Activated CD8-positive, alpha-beta T cell treated with anti-CD3 and anti-CD28 coated beads, Interleukin-2, amount 10 ng/mL, durations not matched to agents 7 days and 5 days (primary cell): ENCODE data around the gene MLLT11. TPM values are rescaled to one million over a fixed set of nuclear protein-coding genes. Genes with fewer than 3 reads are reported as not detected.

Experiments
- ATAC-seq: fragments of 150-1000 bp; cut with Tn5 transposase; one replicate; pipeline ENCODE4 v1.10.0; 2021; ENCODE audit warnings: moderate library complexity
- CTCF ChIA-PET: fragments of 350-600 bp; sonication (Branson Sonifier 250); formaldehyde crosslinking; loops from one replicate; lab custom pipeline; 2021; ENCODE audit warnings: antibody characterized with exemption; lab: Charles Lee
- POLR2A ChIA-PET: fragments of 350-600 bp; sonication (Branson Sonifier 250); formaldehyde crosslinking; loops from one replicate; lab custom pipeline; 2021; ENCODE audit warnings: antibody characterized with exemption; lab: Charles Lee
- DNase-seq: peaks from one replicate; pipeline ENCODE4 v3.0.0-alpha.2; 2020
- H3K27ac Mint-ChIP-seq: one replicate; pipeline ENCODE4 v1.8.0; 2021; ENCODE audit warnings: mild to moderate bottlenecking, mixed read lengths
- H3K27me3 Mint-ChIP-seq: one replicate; pipeline ENCODE4 v1.8.0; 2021; ENCODE audit warnings: low read depth, mixed read lengths
- H3K36me3 Mint-ChIP-seq: one replicate; pipeline ENCODE4 v1.8.0; 2021; ENCODE audit warnings: low read depth, mixed read lengths
- H3K4me1 Mint-ChIP-seq: one replicate; pipeline ENCODE4 v1.8.0; 2021; ENCODE audit warnings: low read depth, mixed read lengths
- H3K4me3 Mint-ChIP-seq: one replicate; pipeline ENCODE4 v1.8.0; 2021; ENCODE audit warnings: mild to moderate bottlenecking, mixed read lengths
- H3K9me3 Mint-ChIP-seq: one replicate; pipeline ENCODE4 v1.8.0; 2022; ENCODE audit warnings: mixed read lengths; ENCODE audit not compliant: insufficient read depth
- total RNA-seq, 2 experiments: library from RNA; stranded (reverse); gene quantifications; one replicate each; pipeline ENCODE4 v1.2.3, GENCODE V29; 2021

Gene MLLT11
- total RNA-seq, 2 experiments from 2014 or later: 5.7 to 6.0 TPM

GRCh38 chr1:151056149-151056548 lies 4.0 kb upstream of the MLLT11 start:
- ChIA-PET POLR2A (interaction anchor here (1.0 to 4.5 kb wide), 4 partner anchors 9 to 75 kb away, joined by 3 to 32 read pairs (median 8); partner anchors contain the start of genes C1orf56 and GABPB2), CTCF (interaction anchor here (0.6 to 4.7 kb wide), 6 partner anchors 9 to 78 kb away, joined by 3 to 20 read pairs (median 8); partner anchors contain the start of genes GABPB2 and MINDY1)
- Mint-ChIP-seq H3K36me3 (peaks cover 81% of the 10 kb centered on the region), H3K4me1 (peaks cover 54% of the 10 kb centered on the region), H3K4me3 (peak overlapping the region; percentile 94), H3K27me3 (no peaks in the 10 kb centered on the region), H3K9me3 (no peaks in the 10 kb centered on the region), H3K27ac (peak overlapping the region; percentile 96)
- DNase-seq (peak; percentile 57), ATAC-seq (peak; percentile 32)

DNA sequence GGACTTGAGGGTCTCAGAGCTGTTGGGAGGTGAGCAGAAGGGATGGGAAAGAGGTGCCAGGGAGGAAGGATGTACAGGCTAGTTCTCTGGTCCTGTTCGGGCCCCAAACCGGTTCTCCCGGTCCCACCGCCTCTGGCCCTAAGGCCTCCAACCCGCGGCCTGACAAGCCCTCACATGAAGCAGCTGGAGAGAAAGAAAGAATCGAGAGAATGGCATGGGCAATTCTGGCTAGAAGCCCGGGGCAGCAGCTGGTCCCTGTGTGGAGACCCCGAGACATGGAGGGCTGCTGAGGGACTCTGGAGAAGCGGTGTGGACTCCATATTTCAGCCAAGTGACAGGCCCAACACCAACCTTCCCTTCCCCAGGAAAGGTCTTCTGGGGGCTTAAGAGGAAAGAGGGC lies 1.5 kb upstream of the MLLT11 start:
- ATAC-seq (no peak), DNase-seq (peak; percentile 44)
- Mint-ChIP-seq H3K27me3 (no peaks in the 10 kb centered on the region), H3K36me3 (peaks cover 59% of the 10 kb centered on the region), H3K27ac (peak overlapping the region; percentile 96), H3K9me3 (no peaks in the 10 kb centered on the region), H3K4me3 (peak overlapping the region; percentile 94), H3K4me1 (peaks cover 57% of the 10 kb centered on the region)
- POLR2A ChIA-PET: interaction anchor here (0.6 to 5.8 kb wide), 11 partner anchors 9 to 223 kb away, joined by 3 to 51 read pairs (median 5); partner anchors contain the start of genes C1orf56, GABPB2, PIP5K1A and TNFAIP8L2
- CTCF ChIA-PET: interaction anchor here (0.6 to 6.7 kb wide), 11 partner anchors 9 to 101 kb away, joined by 3 to 77 read pairs (median 9); partner anchors contain the start of genes C1orf56, GABPB2, MINDY1 and TNFAIP8L2

GRCh38 chr1:151059109-151060006 lies 839 bp upstream of the MLLT11 start, which contains the start of gene CDC42SE1:
CDC42SE1 (minus strand) TSS chr1:151059622; CDS start chr1:151055730, 3,892 bp downstream.
- POLR2A ChIA-PET: interaction anchor here (0.7 to 5.8 kb wide), 9 partner anchors 8 to 139 kb away, joined by 3 to 51 read pairs (median 3); partner anchors contain the start of genes C1orf56, GABPB2, PIP5K1A and TNFAIP8L2
- Mint-ChIP-seq H3K9me3 (no peaks in the 10 kb centered on the region), H3K4me1 (peaks cover 56% of the 10 kb centered on the region), H3K27me3 (no peaks in the 10 kb centered on the region), H3K27ac (peak within 1 kb of the TSS; percentile 96), H3K4me3 (peak within 1 kb of the TSS; percentile 94), H3K36me3 (peaks cover 54% of the 10 kb centered on the region)
- CTCF ChIA-PET: interaction anchor here (0.6 to 6.7 kb wide), 11 partner anchors 9 to 100 kb away, joined by 3 to 77 read pairs (median 9); partner anchors contain the start of genes C1orf56, GABPB2, MINDY1 and TNFAIP8L2
- DNase-seq (peak; percentile 91), ATAC-seq (peak; percentile 78)

- Mint-ChIP-seq H3K27ac (peak overlapping the region; percentile 96), H3K27me3 (no peaks in the 10 kb centered on the region), H3K36me3 (peaks cover 46% of the 10 kb centered on the region), H3K4me1 (peaks cover 47% of the 10 kb centered on the region), H3K4me3 (peak overlapping the region; percentile 94), H3K9me3 (no peaks in the 10 kb centered on the region)
- ChIA-PET CTCF (interaction anchor here (0.8 to 6.7 kb wide), 12 partner anchors 9 to 96 kb away, joined by 3 to 77 read pairs (median 8); partner anchors contain the start of genes C1orf56, GABPB2, MINDY1 and TNFAIP8L2), POLR2A (interaction anchor here (4.5 to 5.8 kb wide), 2 partner anchors 10 to 14 kb away, joined by 32 to 51 read pairs; partner anchors contain the start of genes C1orf56 and GABPB2)
- ATAC-seq (no peak), DNase-seq (no peak)
Measured at GRCh38 chr1:151060657-151061421, 642 bp downstream of the MLLT11 start.

DNA sequence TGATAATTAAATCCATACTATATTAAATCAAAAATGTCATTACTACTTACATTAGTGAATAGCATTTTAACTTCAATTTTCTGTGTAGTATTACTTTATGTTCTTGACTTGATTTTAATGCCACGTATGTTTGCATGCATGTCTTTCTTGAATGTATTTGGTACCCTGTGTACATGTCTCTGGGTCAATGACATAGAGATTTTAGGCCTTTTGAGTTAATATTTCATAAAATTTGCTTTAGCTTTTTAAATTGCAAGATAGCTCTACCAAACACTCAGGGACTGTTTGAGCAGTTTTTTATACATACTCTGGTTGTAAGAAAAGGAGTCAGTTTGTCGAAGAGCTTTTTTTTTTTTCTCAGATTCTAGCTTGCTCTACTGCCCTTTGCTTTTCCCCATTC lies 1.5 kb downstream of the MLLT11 start:
- POLR2A ChIA-PET: interaction anchor here (1.1 to 5.8 kb wide), 3 partner anchors 9 to 96 kb away, joined by 3 to 51 read pairs (median 3); partner anchors contain the start of gene GABPB2
- no peak overlapping the region for H3K4me3 Mint-ChIP-seq
- ATAC-seq (no peak), DNase-seq (no peak)
- H3K27ac Mint-ChIP-seq: no peak overlapping the region
- H3K36me3 Mint-ChIP-seq: peaks cover 37% of the 10 kb centered on the region
- no peaks in the 10 kb centered on the region for H3K27me3 Mint-ChIP-seq
- CTCF ChIA-PET: interaction anchor here (0.9 to 6.7 kb wide), 12 partner anchors 8 to 95 kb away, joined by 3 to 77 read pairs (median 7); partner anchors contain the start of genes C1orf56, GABPB2, MINDY1 and TNFAIP8L2
- H3K9me3 Mint-ChIP-seq: no peaks in the 10 kb centered on the region
- peaks cover 38% of the 10 kb centered on the region for H3K4me1 Mint-ChIP-seq

DNA sequence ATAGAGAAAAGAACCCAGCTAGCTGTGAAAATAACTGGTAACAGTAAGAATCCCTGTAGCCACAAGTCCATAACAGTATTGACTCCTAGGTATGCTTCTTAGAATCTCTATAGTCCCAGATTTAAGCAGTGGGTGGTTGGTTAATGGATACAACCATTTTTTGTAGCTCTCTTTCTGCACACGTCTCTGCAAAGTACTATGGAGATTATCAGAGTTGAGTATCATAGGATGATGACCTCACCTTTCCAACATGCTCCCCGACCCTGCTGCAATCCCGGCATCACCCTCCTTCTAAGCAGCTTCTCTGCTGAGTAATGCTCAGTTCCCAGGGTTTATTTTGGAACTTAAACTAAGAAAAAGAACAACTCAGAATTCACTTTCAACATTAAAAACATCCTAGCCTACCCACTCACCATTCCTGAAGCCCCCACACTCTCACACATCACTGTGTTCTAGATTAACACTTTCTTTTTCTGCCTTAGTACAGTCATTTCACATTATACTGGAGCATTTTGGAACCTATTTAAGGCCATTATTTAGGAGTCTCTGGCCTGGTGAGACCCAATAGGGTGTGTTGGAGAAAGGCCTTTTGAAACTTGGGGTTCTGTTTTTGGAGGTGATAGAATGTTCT lies 2.7 kb downstream of the MLLT11 start:
- no peak overlapping the region for H3K4me3 Mint-ChIP-seq
- CTCF ChIA-PET: interaction anchor here (1.6 to 6.7 kb wide), 7 partner anchors 9 to 94 kb away, joined by 3 to 77 read pairs (median 8); partner anchors contain the start of genes C1orf56, GABPB2, MINDY1 and TNFAIP8L2
- peaks cover 36% of the 10 kb centered on the region for H3K4me1 Mint-ChIP-seq
- H3K27ac Mint-ChIP-seq: no peak overlapping the region
- POLR2A ChIA-PET: interaction anchor here (0.6 to 5.8 kb wide), 4 partner anchors 8 to 198 kb away, joined by 3 to 51 read pairs (median 4); partner anchors contain the start of gene GABPB2
- no peaks in the 10 kb centered on the region for H3K27me3 Mint-ChIP-seq
- ATAC-seq (no peak), DNase-seq (no peak)
- no peaks in the 10 kb centered on the region for H3K9me3 Mint-ChIP-seq
- peaks cover 32% of the 10 kb centered on the region for H3K36me3 Mint-ChIP-seq

DNA sequence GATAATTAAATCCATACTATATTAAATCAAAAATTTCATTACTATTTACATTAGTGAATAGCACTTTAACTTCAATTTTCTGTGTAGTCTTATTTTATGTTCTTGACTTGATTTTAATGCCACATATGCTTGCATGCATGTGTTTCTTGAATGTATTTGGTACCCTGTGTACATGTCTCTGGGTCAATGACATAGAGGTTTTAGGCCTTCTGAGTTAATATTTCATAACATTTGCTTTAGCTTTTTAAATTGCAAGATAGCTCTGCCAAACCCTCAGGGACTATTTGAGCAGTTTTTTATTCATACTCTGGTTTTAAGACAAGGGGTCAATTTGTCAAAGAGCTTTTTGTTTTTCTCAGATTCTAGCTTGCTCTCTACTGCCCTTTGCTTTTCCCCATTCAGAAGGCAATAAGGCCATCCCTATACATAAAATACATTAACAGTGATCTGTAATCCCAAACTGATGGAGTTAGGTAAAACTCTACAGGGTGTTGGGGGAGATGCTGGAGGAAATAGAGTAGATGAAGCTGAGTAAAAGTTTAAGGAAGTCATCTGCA lies 5.0 kb downstream of the MLLT11 start:
- ChIA-PET CTCF (interaction anchor here (0.7 to 1.5 kb wide), 5 partner anchors 34 to 187 kb away, joined by 3 to 6 read pairs (median 4); partner anchors contain the start of gene TNFAIP8L2), POLR2A (interaction anchor here (0.9 to 3.5 kb wide), 2 partner anchors 8 to 92 kb away, joined by 3 to 13 read pairs; no protein-coding TSS in a partner anchor)
- DNase-seq (no peak), ATAC-seq (no peak)
- no peak overlapping the region for H3K4me3 Mint-ChIP-seq
- H3K4me1 Mint-ChIP-seq: peaks cover 41% of the 10 kb centered on the region
- H3K36me3 Mint-ChIP-seq: peaks cover 26% of the 10 kb centered on the region
- no peaks in the 10 kb centered on the region for H3K27me3 Mint-ChIP-seq
- no peak overlapping the region for H3K27ac Mint-ChIP-seq
- no peaks in the 10 kb centered on the region for H3K9me3 Mint-ChIP-seq

DNA sequence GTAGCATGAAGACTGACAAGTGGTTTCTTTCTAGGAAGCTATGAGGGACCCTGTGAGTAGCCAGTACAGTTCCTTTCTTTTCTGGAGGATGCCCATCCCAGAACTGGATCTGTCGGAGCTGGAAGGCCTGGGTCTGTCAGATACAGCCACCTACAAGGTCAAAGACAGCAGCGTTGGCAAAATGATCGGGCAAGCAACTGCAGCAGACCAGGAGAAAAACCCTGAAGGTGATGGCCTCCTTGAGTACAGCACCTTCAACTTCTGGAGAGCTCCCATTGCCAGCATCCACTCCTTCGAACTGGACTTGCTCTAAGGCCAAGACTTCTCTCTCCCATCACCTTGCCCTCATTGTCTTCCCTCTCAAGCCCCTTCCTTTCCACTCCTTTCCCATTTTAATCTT lies 7.0 kb downstream of the MLLT11 start:
- no peaks in the 10 kb centered on the region for H3K27me3 Mint-ChIP-seq
- DNase-seq: no peak
- ATAC-seq: no peak
- no peaks in the 10 kb centered on the region for H3K9me3 Mint-ChIP-seq
- H3K4me3 Mint-ChIP-seq: no peak overlapping the region
- peaks cover 29% of the 10 kb centered on the region for H3K4me1 Mint-ChIP-seq
- ChIA-PET CTCF (interaction anchor here (1.6 kb wide), 1 partner anchor 9 kb away, joined by 14 read pairs; the partner anchor contains the start of genes CDC42SE1 and MLLT11), POLR2A (interaction anchor here (0.7 to 3.5 kb wide), 4 partner anchors 8 to 489 kb away, joined by 3 to 13 read pairs (median 4); partner anchors contain the start of gene CDC42SE1)
- peaks cover 30% of the 10 kb centered on the region for H3K36me3 Mint-ChIP-seq
- H3K27ac Mint-ChIP-seq: no peak overlapping the region

GRCh38 chr1:151069103-151069486 lies 8.9 kb downstream of the MLLT11 start:
- peaks cover 35% of the 10 kb centered on the region for H3K36me3 Mint-ChIP-seq
- ChIA-PET POLR2A (interaction anchor here (1.0 to 3.6 kb wide), 2 partner anchors 9 to 73 kb away, joined by 3 to 51 read pairs; partner anchors contain the start of genes CDC42SE1 and MLLT11), CTCF (interaction anchor here (1.3 to 4.0 kb wide), 2 partner anchors 8 to 12 kb away, joined by 14 to 20 read pairs; partner anchors contain the start of genes CDC42SE1 and MLLT11)
- DNase-seq (no peak), ATAC-seq (no peak)
- no peaks in the 10 kb centered on the region for H3K27me3 Mint-ChIP-seq
- no peaks in the 10 kb centered on the region for H3K9me3 Mint-ChIP-seq
- H3K27ac Mint-ChIP-seq: peak overlapping the region; percentile 100
- H3K4me3 Mint-ChIP-seq: peak overlapping the region; percentile 98
- peaks cover 23% of the 10 kb centered on the region for H3K4me1 Mint-ChIP-seq
